GM10847 (cell line): ENCODE results near the gene COX8C.

Experiments used
- POLR2A ChIP-seq: IDR thresholded peaks from 2 replicates; pipeline ENCODE4 v1.6.1; 2011; ENCODE audit not compliant: insufficient read length; ENCODE audit errors: extremely low read depth

The COX8C gene, protein sequence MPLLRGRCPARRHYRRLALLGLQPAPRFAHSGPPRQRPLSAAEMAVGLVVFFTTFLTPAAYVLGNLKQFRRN

DNA sequence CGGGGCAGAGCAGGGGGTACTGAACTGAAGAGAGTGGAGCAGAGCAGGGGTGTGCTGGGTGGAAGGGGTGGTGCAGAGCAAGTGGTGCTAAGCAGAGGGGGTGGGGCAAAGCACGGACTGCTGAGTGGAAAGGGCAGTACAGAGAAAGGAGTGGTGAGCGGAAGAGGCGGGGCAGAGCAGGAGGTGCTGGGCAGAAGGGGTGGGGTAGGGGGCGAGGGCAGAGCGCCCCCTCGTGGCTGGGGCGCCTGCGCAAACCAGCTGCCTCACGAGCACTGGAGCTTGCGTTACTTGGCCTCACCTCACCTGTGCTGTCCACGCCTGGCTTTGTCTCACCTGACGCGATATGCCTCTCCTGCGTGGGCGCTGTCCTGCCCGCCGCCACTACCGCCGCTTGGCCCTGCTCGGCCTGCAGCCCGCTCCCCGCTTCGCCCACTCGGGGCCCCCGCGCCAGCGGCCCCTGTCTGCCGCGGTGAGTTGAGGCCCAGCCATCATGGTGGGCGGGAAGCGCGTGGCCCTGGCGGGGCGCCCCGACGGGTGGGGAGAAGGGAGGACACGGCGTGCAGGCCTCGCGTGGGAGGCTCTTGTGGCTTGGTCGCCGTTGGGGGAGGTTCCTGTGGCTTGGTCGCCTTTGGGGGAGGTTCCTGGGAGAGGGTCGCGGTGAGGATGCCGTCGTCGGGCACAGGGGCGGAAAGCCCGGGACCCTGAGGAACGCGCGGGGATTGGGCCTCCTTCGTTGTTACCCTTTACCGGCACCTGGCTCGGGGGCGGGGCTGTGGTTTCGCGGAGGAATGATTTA, at the start of gene COX8C:
Gene COX8C (plus strand): TSS at position 257 of the 796 bp plus-strand sequence. CDS start 87 bp downstream, at position 344.
- TF ChIP-seq POLR2A, result no peak

DNA sequence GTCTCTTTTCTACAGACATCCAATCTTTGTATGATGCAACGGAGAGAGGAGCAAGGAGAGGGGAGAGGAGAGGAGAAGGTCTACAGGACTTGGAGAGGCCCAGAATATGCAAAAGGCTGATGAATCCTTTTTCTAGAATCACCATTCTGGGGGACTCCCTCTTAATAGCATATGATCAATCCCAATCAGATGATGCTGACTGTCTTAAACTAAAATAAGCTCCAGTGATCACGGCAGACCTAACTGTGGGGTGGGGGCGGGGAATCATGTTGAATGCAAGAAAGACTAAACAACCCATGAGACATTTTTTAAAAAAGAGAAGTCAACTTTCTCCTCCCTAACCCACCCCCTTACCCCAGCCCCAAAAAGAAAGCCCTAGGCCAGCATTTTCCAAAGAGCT, 47.6 kb upstream of the COX8C start:
- TF ChIP-seq POLR2A, result no peak

DNA sequence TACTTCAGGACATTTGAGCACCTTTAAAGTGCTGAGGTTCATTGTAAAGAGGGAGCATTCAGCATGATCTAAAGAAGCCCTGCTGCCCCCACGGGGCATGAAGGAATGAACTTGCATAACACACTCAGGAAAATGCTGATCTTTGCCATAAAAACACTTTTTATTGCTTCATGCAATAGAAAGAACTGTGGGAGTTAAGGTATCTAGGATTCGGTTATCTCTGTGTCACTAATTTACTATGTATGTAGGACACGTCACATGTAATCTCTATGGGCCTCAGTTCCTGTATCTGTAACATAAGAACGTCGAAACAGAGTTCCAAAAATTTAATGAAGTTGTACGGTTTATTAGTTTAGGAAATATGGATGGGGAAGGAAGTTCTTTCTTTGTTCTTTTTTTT, 47.1 kb upstream of the COX8C start:
- TF ChIP-seq POLR2A, result no peak

DNA sequence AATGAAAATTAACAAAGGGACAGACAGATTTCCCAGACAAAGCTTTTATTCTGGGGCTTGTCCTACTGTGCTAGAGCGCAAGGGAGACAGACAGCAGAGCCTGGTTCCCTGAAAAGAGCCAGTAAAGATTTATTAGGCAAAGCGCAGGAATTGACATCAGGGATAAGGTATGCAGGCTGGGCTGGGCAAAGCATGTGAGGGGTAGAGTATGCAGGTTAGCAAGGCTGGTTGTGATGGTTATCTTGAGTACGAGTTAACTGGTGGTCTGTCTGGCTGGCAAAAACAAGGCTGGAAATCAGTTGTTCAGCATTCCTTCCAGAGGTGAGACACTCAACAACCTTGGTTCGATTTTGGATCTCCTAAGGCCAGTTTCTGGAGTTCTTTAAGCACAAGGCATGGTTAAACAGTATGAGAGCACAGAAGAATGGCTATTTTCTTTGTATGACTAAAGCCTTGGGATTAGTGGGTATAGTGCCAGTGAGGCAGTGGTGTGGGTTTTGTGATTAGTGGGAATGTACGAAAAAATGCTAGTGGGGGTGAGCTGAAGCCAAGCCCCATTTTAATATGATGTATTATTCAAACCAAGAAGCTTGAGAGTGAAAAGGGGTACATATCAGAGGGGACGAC, 45.0 kb upstream of the COX8C start:
- TF ChIP-seq POLR2A, result no peak

DNA sequence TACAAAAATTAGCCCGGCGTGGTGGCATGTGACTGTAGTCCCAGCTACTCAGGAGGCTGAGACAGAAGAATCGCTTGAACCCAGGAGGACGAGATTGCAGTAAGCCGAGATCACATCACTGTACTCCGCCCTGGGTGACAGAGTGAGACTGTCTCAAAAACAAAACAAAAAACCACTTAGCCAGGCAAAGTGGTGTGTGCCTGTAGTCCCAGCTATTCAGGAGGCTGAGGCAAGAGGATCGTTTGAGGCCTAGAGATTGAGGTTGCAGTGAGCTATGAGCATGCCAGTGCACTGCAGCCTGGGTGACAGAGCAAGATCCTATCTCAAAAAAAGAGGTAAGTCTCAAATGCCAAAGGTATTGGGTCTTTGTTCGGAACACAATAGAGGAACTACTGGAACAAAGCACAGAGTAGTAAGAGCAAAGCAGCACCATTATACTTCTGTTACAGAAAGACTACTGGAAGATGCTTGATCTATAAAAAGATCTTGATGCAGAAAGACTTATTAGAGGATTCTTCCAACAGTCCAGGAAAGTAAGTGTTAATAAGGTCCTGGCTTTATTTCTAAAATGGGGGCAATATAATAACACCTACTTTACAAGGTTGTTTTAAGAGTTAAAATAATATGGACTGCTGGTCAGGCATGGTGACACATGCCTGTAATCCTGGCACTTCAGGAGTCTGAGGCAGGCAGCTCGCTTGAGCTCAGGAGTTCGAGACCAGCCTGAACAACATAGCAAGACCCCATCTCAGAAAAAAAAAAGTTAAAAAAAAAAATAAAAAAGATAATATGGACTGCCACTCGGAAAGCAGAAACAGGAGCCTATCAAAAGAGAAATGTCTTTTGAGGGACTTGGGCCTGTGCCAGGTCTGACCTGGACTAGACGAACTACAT, 44.0 kb upstream of the COX8C start:
- no peak for TF ChIP-seq POLR2A

DNA sequence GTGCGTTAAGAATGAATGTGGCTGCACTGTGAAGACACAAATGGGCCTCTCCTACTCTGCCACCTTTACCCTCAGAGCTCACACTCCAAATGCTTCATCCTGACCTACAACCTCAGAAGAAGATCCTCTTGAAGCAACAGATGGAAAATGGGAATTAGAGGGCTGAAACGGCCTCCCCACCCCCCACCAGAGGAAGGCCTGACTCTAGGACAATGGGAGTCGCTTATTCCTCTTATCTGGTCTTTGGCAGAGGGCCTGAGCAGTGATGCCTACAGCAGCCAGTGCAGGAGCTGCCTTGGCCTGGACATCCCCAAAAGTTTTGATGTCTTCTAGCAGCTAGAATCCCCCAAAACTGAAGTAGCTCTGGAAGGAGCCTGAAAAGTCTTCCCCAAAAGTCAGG, 43.3 kb upstream of the COX8C start:
- TF ChIP-seq POLR2A, result no peak

DNA sequence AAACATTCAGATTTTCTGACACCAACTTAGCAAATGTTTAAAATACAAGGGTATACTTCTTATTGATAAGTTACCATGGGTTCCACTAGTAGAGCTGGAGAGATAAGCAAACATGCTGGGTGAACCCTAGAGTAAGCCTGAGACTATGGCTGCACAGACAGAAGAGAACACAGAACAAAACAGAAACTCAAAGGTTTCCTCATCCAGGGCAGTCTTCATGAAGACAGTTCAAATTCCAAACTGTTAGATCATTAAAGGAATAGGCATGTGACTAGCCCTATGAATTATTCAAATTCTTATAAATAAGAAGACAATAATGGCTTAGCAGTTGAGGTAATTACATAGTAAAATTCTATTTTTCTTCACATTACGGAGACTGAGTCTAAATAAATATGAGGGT, 42.2 kb upstream of the COX8C start:
- no peak for TF ChIP-seq POLR2A

DNA sequence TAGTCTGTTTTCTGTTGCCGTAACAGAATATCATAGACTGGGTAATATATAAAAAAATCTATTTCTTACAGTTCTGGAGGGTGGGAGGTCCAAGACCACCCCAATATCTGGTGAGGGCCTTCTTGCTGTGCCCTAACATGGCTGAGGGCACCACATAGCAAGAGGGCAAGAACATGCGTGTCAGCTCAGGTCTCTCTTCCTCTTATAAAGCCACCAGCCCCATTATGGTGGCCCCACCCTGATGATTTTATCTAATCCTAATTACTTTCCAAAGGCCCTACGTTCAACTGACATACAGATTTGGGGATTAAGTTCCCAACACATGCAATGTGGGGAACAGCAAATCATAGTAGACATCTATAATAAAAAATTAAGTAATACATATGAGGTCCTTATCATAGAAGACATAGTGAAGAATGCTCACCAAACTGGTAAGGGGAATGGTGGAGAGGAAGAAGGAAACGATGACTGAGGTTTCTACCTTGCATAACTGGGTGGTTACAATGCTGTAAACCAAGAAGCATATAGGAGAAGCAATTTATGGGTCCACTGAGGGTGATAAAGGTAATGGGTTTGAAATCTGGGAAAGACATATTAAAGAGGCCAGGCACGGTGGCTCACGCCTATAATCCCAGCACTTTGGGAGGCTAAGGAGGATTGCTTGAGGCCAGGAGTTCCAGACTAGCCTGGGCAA, 41.1 kb upstream of the COX8C start:
- no peak for TF ChIP-seq POLR2A

DNA sequence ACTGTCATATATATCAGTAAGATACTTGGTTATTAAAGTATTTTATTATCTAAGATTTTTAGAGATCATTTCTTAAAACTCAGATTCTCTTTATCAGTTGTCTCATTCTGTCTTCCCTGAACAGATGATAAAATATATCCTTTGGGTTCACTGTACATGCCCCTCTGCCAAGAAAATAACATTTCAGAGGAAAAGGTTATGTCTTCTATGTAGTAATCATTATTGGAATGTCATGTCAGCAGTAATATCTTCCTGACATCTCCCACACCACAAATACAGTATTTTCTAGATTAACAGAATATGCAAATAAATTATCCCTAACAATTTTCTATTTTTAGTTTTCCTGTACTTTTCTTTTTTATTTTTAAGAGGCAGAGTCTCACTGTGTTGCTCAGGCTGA, 40.2 kb upstream of the COX8C start:
- no peak for TF ChIP-seq POLR2A

DNA sequence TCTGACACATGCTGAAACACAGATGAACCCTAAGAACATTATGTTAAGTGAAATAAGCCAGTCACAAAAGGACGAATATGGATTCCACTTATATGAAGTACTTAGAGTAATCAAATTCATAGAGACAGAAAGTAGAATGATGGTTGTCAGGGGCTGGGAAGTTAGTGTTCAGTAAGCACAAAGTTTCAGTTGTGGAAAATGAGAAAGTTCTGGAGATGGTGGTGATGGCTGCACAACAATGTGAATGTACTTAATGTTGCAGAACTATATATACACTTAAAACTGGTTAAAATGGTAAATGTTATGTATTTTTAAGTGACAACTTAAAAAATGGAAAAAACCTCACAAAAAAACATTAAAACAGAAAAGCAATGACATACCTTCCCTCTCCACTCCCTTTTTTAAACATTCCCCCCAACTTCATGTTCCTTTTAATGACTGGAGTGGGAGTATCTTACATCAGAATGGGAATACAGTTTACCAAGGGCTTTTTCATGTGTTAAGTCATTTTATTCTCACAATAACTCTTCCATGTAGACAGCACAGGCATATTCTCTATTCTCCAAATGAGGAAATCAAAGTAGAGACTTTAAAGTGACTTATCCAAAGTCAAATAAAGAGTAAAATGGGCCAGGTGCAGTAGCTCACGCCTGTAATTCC, 38.2 kb upstream of the COX8C start:
- no peak for TF ChIP-seq POLR2A

DNA sequence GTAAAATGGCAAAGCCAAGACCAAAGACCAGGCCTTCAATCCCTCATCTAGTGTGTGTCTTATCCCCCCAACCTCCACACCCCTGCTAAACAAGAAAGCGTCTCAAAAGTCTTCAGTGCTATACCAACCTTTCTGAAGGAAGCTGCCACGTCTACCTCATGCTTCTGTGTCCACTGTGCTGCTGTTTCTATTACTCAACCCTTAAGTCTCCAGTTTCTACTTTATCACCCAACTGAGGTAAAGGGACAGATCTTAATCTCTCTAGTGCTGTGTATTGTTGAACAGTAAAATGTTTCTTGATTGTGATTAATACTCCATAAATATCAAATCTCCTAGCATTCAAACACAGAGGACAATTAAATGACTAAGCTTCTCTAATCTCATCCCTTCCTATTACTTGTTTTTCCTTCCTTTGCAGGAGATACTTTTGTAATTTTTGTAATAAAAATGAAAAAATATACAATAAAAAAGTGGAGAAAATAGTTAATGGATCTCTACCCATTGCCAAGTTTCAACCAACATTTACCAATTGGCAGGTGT, 37.5 kb upstream of the COX8C start:
- TF ChIP-seq POLR2A, result no peak

DNA sequence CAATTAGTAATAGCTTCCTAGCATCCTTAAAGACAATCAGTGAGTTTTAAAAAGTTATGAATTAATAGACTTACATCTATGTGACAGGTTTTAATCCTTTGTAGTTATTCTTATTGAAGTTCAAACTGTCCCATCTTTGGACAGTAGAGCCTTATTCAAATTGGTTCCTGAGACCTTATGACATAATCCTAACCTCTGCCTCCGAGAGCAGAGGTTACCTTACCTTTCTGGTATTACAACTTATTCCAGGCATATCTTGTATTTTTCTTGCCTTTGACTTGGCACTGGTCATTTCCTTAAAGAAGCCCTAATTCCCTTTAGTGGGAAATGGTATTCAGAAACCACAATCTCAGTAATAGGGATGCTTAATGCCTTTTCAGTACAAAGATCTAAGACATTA, 35.9 kb upstream of the COX8C start:
- no peak for TF ChIP-seq POLR2A

DNA sequence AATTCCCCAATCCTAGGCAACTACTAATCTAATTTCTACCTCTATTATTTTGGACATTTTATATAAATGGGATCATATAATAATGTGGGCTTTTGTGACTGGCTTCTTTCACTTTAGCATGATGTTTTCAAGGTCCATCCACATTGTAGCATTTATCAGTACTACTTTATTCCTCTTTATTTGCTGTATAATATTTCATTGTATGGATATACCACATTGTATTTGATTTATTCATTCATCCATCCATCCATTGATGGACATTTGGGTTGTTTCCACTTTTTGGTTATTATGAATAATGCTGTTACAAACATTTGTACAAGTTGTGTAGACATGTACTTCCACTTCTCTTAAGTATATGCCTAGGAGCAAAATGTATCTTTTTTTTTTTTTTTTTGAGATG, 31.4 kb upstream of the COX8C start:
- TF ChIP-seq POLR2A, result no peak

DNA sequence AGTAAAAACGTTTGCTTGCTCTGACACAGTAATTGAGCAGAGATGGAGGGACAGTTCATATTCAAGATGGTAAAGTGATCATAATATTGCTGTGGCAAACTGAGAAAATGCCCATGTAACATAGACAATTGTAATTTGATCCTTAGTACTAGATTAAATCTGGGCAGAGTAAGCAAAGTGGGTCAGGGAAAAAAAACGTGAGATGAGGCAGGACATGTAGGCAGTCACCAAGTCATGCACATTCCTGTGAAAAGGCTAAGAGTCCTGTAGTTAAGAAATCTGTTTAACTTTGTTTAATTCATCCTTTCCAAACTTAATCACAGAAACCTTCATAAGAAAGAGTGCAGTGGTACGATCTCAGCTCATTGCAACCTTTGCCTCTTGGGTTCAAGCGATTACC, 30.3 kb upstream of the COX8C start:
- no peak for TF ChIP-seq POLR2A
